ENCODE results near the gene LRAT.

Gene LRAT

DNA sequence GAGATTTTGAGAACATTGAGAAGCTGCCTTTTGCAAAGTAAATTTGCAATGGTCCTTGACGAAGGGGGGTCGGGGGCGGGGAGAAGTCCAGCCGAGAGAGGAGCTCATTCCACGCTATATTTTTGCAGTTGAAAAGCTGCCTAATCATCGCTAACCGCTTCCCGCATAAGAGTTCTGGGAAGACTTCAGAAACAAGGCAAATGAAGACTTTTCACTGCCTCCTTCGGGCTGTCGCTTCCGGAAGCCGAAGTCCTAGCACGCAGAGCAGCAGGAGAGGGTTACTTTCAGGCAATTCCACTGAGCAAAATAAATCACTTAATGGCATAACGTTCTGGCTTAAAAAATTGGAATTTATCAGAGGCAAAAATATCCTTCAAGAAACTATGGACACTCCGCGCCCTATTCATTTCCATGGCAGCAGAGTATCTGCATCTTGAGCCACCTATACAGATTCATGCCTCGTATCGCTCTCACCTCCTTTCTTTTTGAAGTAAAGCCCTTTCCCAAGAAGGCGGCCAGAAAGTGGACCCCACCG, 2.6 kb upstream of the LRAT start:
- Histone ChIP-seq H3K4me3 (ENCODE audit: low read depth, low read length, poor library complexity, severe bottlenecking) (no peak overlapping the region), H3K27ac (ENCODE audit: low read depth, low read length, poor library complexity, severe bottlenecking) (no peak overlapping the region), H3K9ac (ENCODE audit: low read length) (no peak overlapping the region), H4K20me1 (ENCODE audit: insufficient read depth, low read length) (no peaks in the 10 kb centered on the region), H3K79me2 (ENCODE audit: insufficient read depth, low read length) (no peaks in the 10 kb centered on the region), H3K27me3 (ENCODE audit: insufficient read depth, low read length) (no peaks in the 10 kb centered on the region), H2AFZ (ENCODE audit: low read length) (no peak overlapping the region), H3K4me2 (ENCODE audit: low read length) (no peak overlapping the region), H3K36me3 (ENCODE audit: insufficient read depth, low read length) (no peaks in the 10 kb centered on the region), H3F3A (ENCODE audit: insufficient read depth, low read length) (no peaks in the 10 kb centered on the region), H3K9me3 (ENCODE audit: low read length) (no peaks in the 10 kb centered on the region), H3K4me1 (ENCODE audit: insufficient read depth, low read length, severe bottlenecking) (no peaks in the 10 kb centered on the region), H3K9me2 (ENCODE audit: low read depth, low read length) (no peaks in the 10 kb centered on the region)
- TF ChIP-seq EZH2 (IDR thresholded peaks at IDR 0.05; ENCODE audit: borderline replicate concordance, low read length), result no peak
- TF ChIP-seq, protein P1, sequence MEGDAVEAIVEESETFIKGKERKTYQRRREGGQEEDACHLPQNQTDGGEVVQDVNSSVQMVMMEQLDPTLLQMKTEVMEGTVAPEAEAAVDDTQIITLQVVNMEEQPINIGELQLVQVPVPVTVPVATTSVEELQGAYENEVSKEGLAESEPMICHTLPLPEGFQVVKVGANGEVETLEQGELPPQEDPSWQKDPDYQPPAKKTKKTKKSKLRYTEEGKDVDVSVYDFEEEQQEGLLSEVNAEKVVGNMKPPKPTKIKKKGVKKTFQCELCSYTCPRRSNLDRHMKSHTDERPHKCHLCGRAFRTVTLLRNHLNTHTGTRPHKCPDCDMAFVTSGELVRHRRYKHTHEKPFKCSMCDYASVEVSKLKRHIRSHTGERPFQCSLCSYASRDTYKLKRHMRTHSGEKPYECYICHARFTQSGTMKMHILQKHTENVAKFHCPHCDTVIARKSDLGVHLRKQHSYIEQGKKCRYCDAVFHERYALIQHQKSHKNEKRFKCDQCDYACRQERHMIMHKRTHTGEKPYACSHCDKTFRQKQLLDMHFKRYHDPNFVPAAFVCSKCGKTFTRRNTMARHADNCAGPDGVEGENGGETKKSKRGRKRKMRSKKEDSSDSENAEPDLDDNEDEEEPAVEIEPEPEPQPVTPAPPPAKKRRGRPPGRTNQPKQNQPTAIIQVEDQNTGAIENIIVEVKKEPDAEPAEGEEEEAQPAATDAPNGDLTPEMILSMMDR (IDR thresholded peaks at IDR 0.05; ENCODE audit: low read length), result no peak

GRCh38 chr4:154741922-154742850, 1.6 kb upstream of the LRAT start:
- no peaks in the 10 kb centered on the region for H3K4me1 ChIP-seq (ENCODE audit: insufficient read depth, low read length, severe bottlenecking)
- no peak overlapping the region for H3K9ac ChIP-seq (ENCODE audit: low read length)
- no peaks in the 10 kb centered on the region for H3K36me3 ChIP-seq (ENCODE audit: insufficient read depth, low read length)
- no peak overlapping the region for H3K27ac ChIP-seq (ENCODE audit: low read depth, low read length, poor library complexity, severe bottlenecking)
- H3K9me2 ChIP-seq (ENCODE audit: low read depth, low read length), result no peaks in the 10 kb centered on the region
- no peak overlapping the region for H3K4me2 ChIP-seq (ENCODE audit: low read length)
- H3F3A ChIP-seq (ENCODE audit: insufficient read depth, low read length), result no peaks in the 10 kb centered on the region
- H3K79me2 ChIP-seq (ENCODE audit: insufficient read depth, low read length), result no peaks in the 10 kb centered on the region
- no peaks in the 10 kb centered on the region for H3K9me3 ChIP-seq (ENCODE audit: low read length)
- H3K4me3 ChIP-seq (ENCODE audit: low read depth, low read length, poor library complexity, severe bottlenecking), result no peak overlapping the region
- TF ChIP-seq EZH2 (IDR thresholded peaks at IDR 0.05; ENCODE audit: borderline replicate concordance, low read length), result no peak
- TF ChIP-seq, protein P1 (IDR thresholded peaks at IDR 0.05; ENCODE audit: low read length), result no peak
- no peaks in the 10 kb centered on the region for H4K20me1 ChIP-seq (ENCODE audit: insufficient read depth, low read length)
- no peak overlapping the region for H2AFZ ChIP-seq (ENCODE audit: low read length)
- no peaks in the 10 kb centered on the region for H3K27me3 ChIP-seq (ENCODE audit: insufficient read depth, low read length)

- no peak overlapping the region for H3K27ac ChIP-seq (ENCODE audit: low read depth, low read length, poor library complexity, severe bottlenecking)
- no peak overlapping the region for H2AFZ ChIP-seq (ENCODE audit: low read length)
- no peaks in the 10 kb centered on the region for H4K20me1 ChIP-seq (ENCODE audit: insufficient read depth, low read length)
- no peaks in the 10 kb centered on the region for H3K9me2 ChIP-seq (ENCODE audit: low read depth, low read length)
- H3K79me2 ChIP-seq (ENCODE audit: insufficient read depth, low read length), result no peaks in the 10 kb centered on the region
- no peaks in the 10 kb centered on the region for H3K27me3 ChIP-seq (ENCODE audit: insufficient read depth, low read length)
- H3K9ac ChIP-seq (ENCODE audit: low read length), result no peak overlapping the region
- no peaks in the 10 kb centered on the region for H3K36me3 ChIP-seq (ENCODE audit: insufficient read depth, low read length)
- no peaks in the 10 kb centered on the region for H3K4me1 ChIP-seq (ENCODE audit: insufficient read depth, low read length, severe bottlenecking)
- H3K4me3 ChIP-seq (ENCODE audit: low read depth, low read length, poor library complexity, severe bottlenecking), result no peak overlapping the region
- no peak overlapping the region for H3K4me2 ChIP-seq (ENCODE audit: low read length)
- no peaks in the 10 kb centered on the region for H3F3A ChIP-seq (ENCODE audit: insufficient read depth, low read length)
- H3K9me3 ChIP-seq (ENCODE audit: low read length), result no peaks in the 10 kb centered on the region
- TF ChIP-seq, protein P1 (IDR thresholded peaks at IDR 0.05; ENCODE audit: low read length), result no peak
- TF ChIP-seq EZH2 (IDR thresholded peaks at IDR 0.05; ENCODE audit: borderline replicate concordance, low read length), result no peak
These were observed 634 bp downstream of the LRAT start for GRCh38 chr4:154744341-154744926.

All from OCI-LY1 (cell line).